T47D (cell line): ENCODE results near the gene ACBD4.

ENCODE experiments used
- DNase-seq, 2 experiments: peaks; one replicate each; pipeline versions ENCODE4 v3.0.0 to v3.0.0-alpha.2; 2011 to 2012; ENCODE audit warnings: low read depth in 1 of 2, low spot score in 1 of 2
- JUND ChIP-seq: IDR thresholded peaks from 2 replicates; pipeline ENCODE4 v1.6.1; 2012; ENCODE audit warnings: low read depth
- in situ Hi-C: cut with HindIII; loops from 2 replicates; pipeline ENCODE4 v1.10.0; 2016; ENCODE audit warnings: low sequenced_read_pairs, low pct_unique_long_range_greater_than_20kb

Gene ACBD4

GRCh38 chr17:45138911-45139532, 3.5 kb downstream of the ACBD4 start:
- DNase-seq, result no peak
- no peak for TF ChIP-seq JUND
- in situ Hi-C loops, result no loop called here

- no peak for TF ChIP-seq JUND
- no peak for DNase-seq
- in situ Hi-C loops, result no loop called here
These were observed 4.0 kb downstream of the ACBD4 start for GRCh38 chr17:45139533-45139920.

GRCh38 chr17:45143094-45143670, 7.7 kb downstream of the ACBD4 start:
- TF ChIP-seq JUND, result no peak
- no peak for DNase-seq

GRCh38 chr17:45143767-45144198, 8.3 kb downstream of the ACBD4 start:
- no peak for DNase-seq
- in situ Hi-C loops, result no loop called here
- TF ChIP-seq JUND, result no peak

More at GRCh38 chr17:45143094-45143670, 7.7 kb downstream of the ACBD4 start:
- in situ Hi-C loops, result no loop called here

- in situ Hi-C loops, result no loop called here
- TF ChIP-seq JUND, result no peak
- no peak for DNase-seq
These were observed 8.9 kb downstream of the ACBD4 start for GRCh38 chr17:45144199-45145034.

- no peak for DNase-seq
- no peak for TF ChIP-seq JUND
- in situ Hi-C loops, result no loop called here
These were observed 9.5 kb downstream of the ACBD4 start for GRCh38 chr17:45145035-45145389.

GRCh38 chr17:45146166-45146565, 10.7 kb downstream of the ACBD4 start:
- in situ Hi-C loops, result no loop called here
- no peak for TF ChIP-seq JUND
- no peak for DNase-seq

GRCh38 chr17:45146592-45146889, 11.1 kb downstream of the ACBD4 start:
- in situ Hi-C loops, result no loop called here
- DNase-seq, result no peak
- TF ChIP-seq JUND, result no peak

- peak in 1 of 2 experiments; percentile 92 for DNase-seq
- in situ Hi-C loops, result no loop called here
- TF ChIP-seq JUND, result no peak
These were observed 11.5 kb downstream of the ACBD4 start for GRCh38 chr17:45146890-45147580.

GRCh38 chr17:45147581-45148182, 12.2 kb downstream of the ACBD4 start:
- peak; percentile 92 for TF ChIP-seq JUND
- in situ Hi-C loops, result no loop called here
- DNase-seq, result peak in 1 of 2 experiments; percentile 98

GRCh38 chr17:45148183-45149036, 12.9 kb downstream of the ACBD4 start, which contains the start of gene HEXIM1:
TSS of gene HEXIM1 (plus strand) at chr17:45148475. CDS start at chr17:45149191, 716 bp downstream.
- in situ Hi-C loops, result no loop called here

GRCh38 chr17:45149037-45149668, 13.7 kb downstream of the ACBD4 start:
- DNase-seq, result peak; percentile 76 to 93
- in situ Hi-C loops, result no loop called here
- TF ChIP-seq JUND, result 0 out of 2 replicates have a peak, but pooled peaks have one; percentile 4

More at GRCh38 chr17:45148183-45149036, 12.9 kb downstream of the ACBD4 start, which contains the start of gene HEXIM1:
- DNase-seq, result peak; percentile 98 to 100
- peak; percentile 72 for TF ChIP-seq JUND
